ENCODE results near the gene EXO1. TPM values are rescaled to one million over a fixed set of nuclear protein-coding genes. Genes with fewer than 3 reads are reported as not detected.
"Not testable (repeated sequence)": the region's sequence is repeated elsewhere in the genome, so short reads cannot be mapped to it uniquely, and the experiment has no call there.

Gene EXO1
- total RNA-seq, 2 donors from 2014 or later: 23.7 to 55.0 TPM

- ATAC-seq: no peak
These were observed 25.2 kb upstream of the EXO1 start for GRCh38 chr1:241822846-241823245.

GRCh38 chr1:241823925-241824324 lies 24.1 kb upstream of the EXO1 start:
- H3K27me3 Mint-ChIP-seq: peaks cover 12 to 13% of the 10 kb centered on the region in 2 donors
- H3K4me1 Mint-ChIP-seq (ENCODE audit: low read depth in 2 of 2): no peaks in the 10 kb centered on the region
- H3K9me3 Mint-ChIP-seq: no peaks in the 10 kb centered on the region
- H3K36me3 Mint-ChIP-seq: no peaks in the 10 kb centered on the region
- DNase-seq (ENCODE audit: low spot score) (no peak), ATAC-seq (no peak)
- H3K27ac Mint-ChIP-seq: no peak overlapping the region
- no peak overlapping the region for H3K4me3 Mint-ChIP-seq

More at GRCh38 chr1:241822846-241823245, 25.2 kb upstream of the EXO1 start:
- DNase-seq (ENCODE audit: low spot score): no peak
- peaks cover 15 to 17% of the 10 kb centered on the region in 2 donors for H3K27me3 Mint-ChIP-seq
- H3K36me3 Mint-ChIP-seq: no peaks in the 10 kb centered on the region
- no peaks in the 10 kb centered on the region for H3K4me1 Mint-ChIP-seq (ENCODE audit: low read depth in 2 of 2)
- H3K9me3 Mint-ChIP-seq: no peaks in the 10 kb centered on the region
- no peak overlapping the region for H3K4me3 Mint-ChIP-seq
- H3K27ac Mint-ChIP-seq: no peak overlapping the region

GRCh38 chr1:241825581-241825980 lies 22.4 kb upstream of the EXO1 start:
- ATAC-seq: no peak
- Mint-ChIP-seq H3K9me3 (no peaks in the 10 kb centered on the region), H3K4me3 (no peak overlapping the region), H3K36me3 (no peaks in the 10 kb centered on the region), H3K27ac (no peak overlapping the region), H3K4me1 (ENCODE audit: low read depth in 2 of 2) (no peaks in the 10 kb centered on the region), H3K27me3 (peaks cover 9 to 13% of the 10 kb centered on the region in 2 donors)
- no peak for DNase-seq (ENCODE audit: low spot score)

GRCh38 chr1:241826613-241827012 lies 21.4 kb upstream of the EXO1 start:
- H3K27me3 Mint-ChIP-seq: peaks cover 10 to 16% of the 10 kb centered on the region in 2 donors
- not testable (repeated sequence) for ATAC-seq; H3K27ac Mint-ChIP-seq; H3K4me3 Mint-ChIP-seq; DNase-seq (ENCODE audit: low spot score); H3K36me3 Mint-ChIP-seq; H3K4me1 Mint-ChIP-seq (ENCODE audit: low read depth in 2 of 2); H3K9me3 Mint-ChIP-seq

DNA sequence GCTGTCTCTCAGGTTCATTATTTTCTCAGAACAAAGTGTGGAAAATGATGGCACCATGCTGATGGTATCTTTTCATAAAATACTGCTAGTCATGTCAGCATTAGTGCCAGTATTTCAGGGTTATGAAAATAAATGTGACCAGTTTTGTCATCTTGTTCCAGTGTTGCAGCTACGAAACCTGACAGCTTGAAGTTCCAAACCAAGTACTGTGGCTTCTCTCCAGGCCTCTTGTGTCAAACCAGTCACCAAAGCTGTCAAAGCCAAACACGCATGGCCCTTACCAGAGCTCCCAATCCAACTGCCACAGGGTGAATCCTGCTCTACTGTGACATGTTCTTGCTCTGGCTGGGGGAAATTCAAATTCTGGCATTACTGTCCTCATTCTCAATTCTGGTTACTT lies 20.7 kb upstream of the EXO1 start:
- Mint-ChIP-seq H3K27ac (no peak overlapping the region), H3K36me3 (no peaks in the 10 kb centered on the region), H3K4me1 (ENCODE audit: low read depth in 2 of 2) (no peaks in the 10 kb centered on the region), H3K9me3 (no peaks in the 10 kb centered on the region), H3K27me3 (peaks cover 13 to 22% of the 10 kb centered on the region in 2 donors), H3K4me3 (no peak overlapping the region)
- no peak for ATAC-seq
- DNase-seq (ENCODE audit: low spot score): no peak

GRCh38 chr1:241828463-241829021 lies 19.5 kb upstream of the EXO1 start:
- ATAC-seq: no peak
- H3K4me1 Mint-ChIP-seq (ENCODE audit: low read depth in 2 of 2): no peaks in the 10 kb centered on the region
- no peak overlapping the region for H3K27ac Mint-ChIP-seq
- no peak overlapping the region for H3K4me3 Mint-ChIP-seq
- no peak for DNase-seq (ENCODE audit: low spot score)
- H3K27me3 Mint-ChIP-seq: peaks cover 18 to 32% of the 10 kb centered on the region in 2 donors
- no peaks in the 10 kb centered on the region for H3K9me3 Mint-ChIP-seq
- no peaks in the 10 kb centered on the region for H3K36me3 Mint-ChIP-seq

GRCh38 chr1:241829468-241829867 lies 18.5 kb upstream of the EXO1 start:
- ATAC-seq: no peak
- Mint-ChIP-seq H3K4me3 (no peak overlapping the region), H3K4me1 (ENCODE audit: low read depth in 2 of 2) (no peaks in the 10 kb centered on the region), H3K27me3 (peaks cover 15 to 32% of the 10 kb centered on the region in 2 donors), H3K36me3 (no peaks in the 10 kb centered on the region), H3K9me3 (no peaks in the 10 kb centered on the region), H3K27ac (no peak overlapping the region)
- DNase-seq (ENCODE audit: low spot score): no peak

GRCh38 chr1:241834733-241835377 lies 13.1 kb upstream of the EXO1 start:
- no peak overlapping the region for H3K4me3 Mint-ChIP-seq
- ATAC-seq (no peak), DNase-seq (ENCODE audit: low spot score) (no peak)
- H3K27ac Mint-ChIP-seq: no peak overlapping the region
- no peaks in the 10 kb centered on the region for H3K36me3 Mint-ChIP-seq
- no peaks in the 10 kb centered on the region for H3K4me1 Mint-ChIP-seq (ENCODE audit: low read depth in 2 of 2)
- peaks cover 24 to 35% of the 10 kb centered on the region in 2 donors for H3K27me3 Mint-ChIP-seq
- no peaks in the 10 kb centered on the region for H3K9me3 Mint-ChIP-seq

- no peak for DNase-seq (ENCODE audit: low spot score)
- H3K27ac Mint-ChIP-seq: no peak overlapping the region
- H3K4me1 Mint-ChIP-seq (ENCODE audit: low read depth in 2 of 2): no peaks in the 10 kb centered on the region
- no peaks in the 10 kb centered on the region for H3K9me3 Mint-ChIP-seq
- H3K36me3 Mint-ChIP-seq: no peaks in the 10 kb centered on the region
- peaks cover 26 to 38% of the 10 kb centered on the region in 2 donors for H3K27me3 Mint-ChIP-seq
- H3K4me3 Mint-ChIP-seq: no peak overlapping the region
- no peak for ATAC-seq
These were observed 11.1 kb upstream of the EXO1 start for GRCh38 chr1:241836941-241837340.

DNA sequence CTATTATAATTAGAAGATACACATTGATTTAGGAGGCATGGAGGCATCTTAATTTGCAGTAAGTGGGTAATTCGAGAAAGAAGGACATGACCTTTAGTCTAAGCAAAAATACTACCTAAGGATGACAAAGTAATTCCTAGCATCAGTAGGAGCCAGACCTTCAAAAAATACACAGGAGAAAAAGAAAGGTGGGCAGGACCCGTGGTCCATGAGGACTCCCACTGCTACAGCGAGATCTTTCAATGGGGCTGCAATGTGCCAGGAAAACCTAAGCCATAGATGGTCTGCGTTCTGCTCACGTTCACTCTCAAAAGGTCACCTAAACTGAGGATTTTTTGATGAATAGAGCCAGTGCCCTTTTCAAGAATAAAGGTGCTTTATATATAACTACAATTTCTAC lies 10.6 kb upstream of the EXO1 start:
- peaks cover 26 to 33% of the 10 kb centered on the region in 2 donors for H3K27me3 Mint-ChIP-seq
- DNase-seq (ENCODE audit: low spot score) (no peak), ATAC-seq (no peak)
- H3K4me3 Mint-ChIP-seq: no peak overlapping the region
- H3K27ac Mint-ChIP-seq: no peak overlapping the region
- no peaks in the 10 kb centered on the region for H3K4me1 Mint-ChIP-seq (ENCODE audit: low read depth in 2 of 2)
- no peaks in the 10 kb centered on the region for H3K36me3 Mint-ChIP-seq
- H3K9me3 Mint-ChIP-seq: no peaks in the 10 kb centered on the region

- H3K27ac Mint-ChIP-seq: no peak overlapping the region
- no peaks in the 10 kb centered on the region for H3K9me3 Mint-ChIP-seq
- no peaks in the 10 kb centered on the region for H3K36me3 Mint-ChIP-seq
- no peak for DNase-seq (ENCODE audit: low spot score)
- H3K4me1 Mint-ChIP-seq (ENCODE audit: low read depth in 2 of 2): no peaks in the 10 kb centered on the region
- no peak for ATAC-seq
- no peak overlapping the region for H3K4me3 Mint-ChIP-seq
- peaks cover 27 to 34% of the 10 kb centered on the region in 2 donors for H3K27me3 Mint-ChIP-seq
These were observed 10.1 kb upstream of the EXO1 start for GRCh38 chr1:241837901-241838300.

- no peaks in the 10 kb centered on the region for H3K4me1 Mint-ChIP-seq (ENCODE audit: low read depth in 2 of 2)
- no peaks in the 10 kb centered on the region for H3K36me3 Mint-ChIP-seq
- DNase-seq (ENCODE audit: low spot score) (no peak), ATAC-seq (no peak)
- H3K9me3 Mint-ChIP-seq: no peaks in the 10 kb centered on the region
- peaks cover 27 to 38% of the 10 kb centered on the region in 2 donors for H3K27me3 Mint-ChIP-seq
- no peak overlapping the region for H3K27ac Mint-ChIP-seq
- no peak overlapping the region for H3K4me3 Mint-ChIP-seq
These were observed 9.1 kb upstream of the EXO1 start for GRCh38 chr1:241838897-241839296.

- ATAC-seq (no peak), DNase-seq (ENCODE audit: low spot score) (no peak)
- no peaks in the 10 kb centered on the region for H3K36me3 Mint-ChIP-seq
- H3K4me1 Mint-ChIP-seq (ENCODE audit: low read depth in 2 of 2): no peaks in the 10 kb centered on the region
- no peak overlapping the region for H3K4me3 Mint-ChIP-seq
- H3K9me3 Mint-ChIP-seq: no peaks in the 10 kb centered on the region
- H3K27me3 Mint-ChIP-seq: peaks cover 27 to 41% of the 10 kb centered on the region in 2 donors
- H3K27ac Mint-ChIP-seq: no peak overlapping the region
These were observed 8.5 kb upstream of the EXO1 start for GRCh38 chr1:241839369-241839979.

DNA sequence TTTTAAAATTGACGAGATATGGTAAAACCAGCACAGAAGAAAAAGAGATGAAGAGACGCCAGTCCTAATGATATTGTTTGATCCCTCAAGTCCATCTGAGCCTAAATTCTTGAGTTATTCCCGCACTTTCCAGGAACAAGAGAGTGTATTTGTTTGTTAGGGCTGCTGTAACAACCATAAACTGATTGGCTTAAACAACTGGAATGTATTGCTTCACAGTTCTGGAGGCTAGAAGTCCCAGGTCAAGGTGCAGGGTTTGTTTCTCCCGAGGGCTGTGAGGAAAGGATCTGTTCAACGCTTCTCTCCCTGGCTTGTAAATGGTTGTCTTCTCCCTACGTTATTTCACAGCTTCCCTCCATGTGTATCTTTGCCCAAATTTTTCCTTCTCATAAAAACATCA lies 7.8 kb upstream of the EXO1 start:
- no peak for ATAC-seq
- Mint-ChIP-seq H3K9me3 (no peaks in the 10 kb centered on the region), H3K27ac (no peak overlapping the region), H3K4me3 (no peak overlapping the region), H3K36me3 (no peaks in the 10 kb centered on the region), H3K27me3 (peaks cover 27 to 37% of the 10 kb centered on the region in 2 donors), H3K4me1 (ENCODE audit: low read depth in 2 of 2) (no peaks in the 10 kb centered on the region)
- DNase-seq (ENCODE audit: low spot score): no peak

All from natural killer cell treated with Interleukin-12 subunit alpha and Interleukin-12 subunit beta and Interleukin-15 and Interleukin-18, amount 100 ng/mL, for 72 hours (primary cell).